ENCODE results near the gene OSTF1.

The OSTF1 gene

GRCh38 chr9:75121914-75122558 lies 33.7 kb downstream of the OSTF1 start:
- no peak for DNase-seq (ENCODE audit: low spot score)

- no peak for DNase-seq (ENCODE audit: low spot score)
Measured at GRCh38 chr9:75123696-75124095, 35.4 kb downstream of the OSTF1 start.

GRCh38 chr9:75128535-75128934 lies 40.2 kb downstream of the OSTF1 start:
- DNase-seq (ENCODE audit: low spot score): no peak

GRCh38 chr9:75130172-75130571 lies 41.9 kb downstream of the OSTF1 start:
- no peak for DNase-seq (ENCODE audit: low spot score)

- DNase-seq (ENCODE audit: low spot score): no peak
Measured at GRCh38 chr9:75130621-75131230, 42.4 kb downstream of the OSTF1 start.

- DNase-seq (ENCODE audit: low spot score): no peak
Measured at GRCh38 chr9:75131700-75132099, 43.4 kb downstream of the OSTF1 start.

GRCh38 chr9:75132244-75132643 lies 43.9 kb downstream of the OSTF1 start:
- no peak for DNase-seq (ENCODE audit: low spot score)

GRCh38 chr9:75133396-75133795 lies 45.1 kb downstream of the OSTF1 start:
- DNase-seq (ENCODE audit: low spot score): no peak

GRCh38 chr9:75134495-75134894 lies 46.2 kb downstream of the OSTF1 start:
- no peak for DNase-seq (ENCODE audit: low spot score)

GRCh38 chr9:75138260-75139040 lies 50.1 kb downstream of the OSTF1 start:
- no peak for DNase-seq (ENCODE audit: low spot score)

GRCh38 chr9:75139201-75139600 lies 50.9 kb downstream of the OSTF1 start:
- DNase-seq (ENCODE audit: low spot score): no peak

GRCh38 chr9:75140261-75140660 lies 51.9 kb downstream of the OSTF1 start:
- no peak for DNase-seq (ENCODE audit: low spot score)

- DNase-seq (ENCODE audit: low spot score): no peak
Measured at GRCh38 chr9:75142202-75142601, 53.9 kb downstream of the OSTF1 start.

GRCh38 chr9:75146229-75146628 lies 57.9 kb downstream of the OSTF1 start:
- no peak for DNase-seq (ENCODE audit: low spot score)

- no peak for DNase-seq (ENCODE audit: low spot score)
Measured at GRCh38 chr9:75147638-75148037, 59.3 kb downstream of the OSTF1 start.

- DNase-seq (ENCODE audit: low spot score): no peak
Measured at GRCh38 chr9:75148561-75148960, 60.2 kb downstream of the OSTF1 start.

- DNase-seq (ENCODE audit: low spot score): no peak
Measured at GRCh38 chr9:75149841-75150241, 61.5 kb downstream of the OSTF1 start.

GRCh38 chr9:75150512-75150911 lies 62.2 kb downstream of the OSTF1 start:
- no peak for DNase-seq (ENCODE audit: low spot score)

GRCh38 chr9:75152416-75152815 lies 64.1 kb downstream of the OSTF1 start:
- no peak for DNase-seq (ENCODE audit: low spot score)

- no peak for DNase-seq (ENCODE audit: low spot score)
Measured at GRCh38 chr9:75156858-75157257, 68.5 kb downstream of the OSTF1 start.

- no peak for DNase-seq (ENCODE audit: low spot score)
Measured at GRCh38 chr9:75161116-75161857, 73.0 kb downstream of the OSTF1 start.

GRCh38 chr9:75163764-75164163 lies 75.5 kb downstream of the OSTF1 start:
- no peak for DNase-seq (ENCODE audit: low spot score)

GRCh38 chr9:75164573-75164972 lies 76.3 kb downstream of the OSTF1 start:
- DNase-seq (ENCODE audit: low spot score): no peak

Data from D341Med (cell line).